ENCODE measurements around the gene NDUFS1.
A peak's percentile ranks its signal among the peaks of the same experiment; 100 is the strongest.
"Not testable (repeated sequence)": the region's sequence is repeated elsewhere in the genome, so short reads cannot be mapped to it uniquely, and the experiment has no call there.

Gene NDUFS1

DNA sequence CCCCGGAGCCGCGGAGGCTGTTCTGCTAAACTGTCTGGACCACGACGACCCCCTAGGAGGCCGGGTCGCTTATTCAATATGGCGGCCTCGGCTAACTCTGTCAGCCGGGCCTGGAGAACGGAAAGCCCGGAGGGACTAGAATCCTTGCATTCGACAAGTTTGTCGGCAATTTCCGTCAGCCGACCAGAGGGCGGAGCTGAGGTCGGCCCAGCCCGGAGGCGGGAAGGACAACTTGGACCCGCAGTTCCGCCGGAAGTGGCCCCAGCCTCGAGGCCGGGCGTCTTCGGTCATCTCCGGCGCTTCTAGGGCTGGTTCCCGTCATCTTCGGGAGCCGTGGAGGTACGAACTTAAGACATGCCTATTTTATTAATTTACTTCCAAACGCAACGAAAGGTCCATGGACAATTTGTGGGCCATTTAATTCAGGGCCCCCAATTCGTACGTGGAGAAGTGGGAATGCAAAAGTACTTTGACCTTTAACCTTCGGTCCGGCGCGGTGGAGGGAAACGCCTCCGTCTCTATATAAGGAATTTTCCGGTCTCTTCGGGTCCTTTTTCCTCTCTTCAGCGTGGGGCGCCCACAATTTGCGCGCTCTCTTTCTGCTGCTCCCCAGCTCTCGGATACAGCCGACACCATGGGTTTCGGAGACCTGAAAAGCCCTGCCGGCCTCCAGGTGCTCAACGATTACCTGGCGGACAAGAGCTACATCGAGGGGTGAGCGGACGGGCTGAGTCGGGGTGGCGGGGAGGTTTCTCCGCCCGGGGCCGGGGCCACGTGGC, at the start of gene NDUFS1, which contains the start of gene EEF1B2:
Gene NDUFS1 (minus strand): TSS at position 99 of the 779 bp plus-strand sequence. CDS start 5,766 bp downstream, outside the sequence.
Gene EEF1B2 (plus strand): TSS at position 550 of the 779 bp plus-strand sequence. CDS start 85 bp downstream, at position 635.
- DNase-seq, result peak; percentile 99

DNA sequence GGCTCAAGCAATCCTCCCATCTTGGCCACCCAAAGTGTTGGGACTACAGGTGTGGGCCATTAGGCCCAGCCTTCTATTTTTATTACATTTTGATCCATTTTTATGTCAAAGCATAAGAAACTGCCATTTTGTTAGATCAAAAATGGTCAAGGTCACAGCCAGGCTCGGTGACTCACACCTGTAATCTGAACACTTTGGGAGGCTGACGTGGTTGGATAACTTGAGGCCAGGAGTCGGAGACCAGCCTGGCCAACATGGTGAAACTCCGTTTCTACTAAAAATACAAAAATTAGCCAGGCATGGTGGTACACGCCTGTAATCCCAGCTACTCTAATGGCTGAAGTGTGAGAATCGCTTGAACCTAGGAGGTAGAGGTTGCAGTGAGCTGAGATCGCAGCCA, 49.7 kb upstream of the NDUFS1 start:
- DNase-seq, result no peak

DNA sequence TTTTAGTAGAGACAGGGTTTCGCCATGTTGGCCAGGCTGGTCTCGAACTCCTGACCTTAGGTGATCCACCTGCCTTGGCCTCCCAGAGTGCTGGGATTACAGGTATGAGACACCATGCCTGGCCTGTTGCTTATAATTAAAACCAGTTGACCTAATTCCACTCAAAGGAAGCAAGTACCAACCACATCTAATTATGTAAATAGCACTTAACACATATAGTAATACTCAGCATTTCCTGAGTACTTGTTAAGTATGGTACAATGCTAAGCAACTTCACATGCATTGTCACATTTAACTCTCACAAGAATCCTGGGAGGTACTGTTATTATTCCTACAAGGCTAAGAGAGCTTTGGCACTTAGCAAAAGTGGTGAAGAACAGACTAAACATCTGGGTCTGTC, 48.1 kb upstream of the NDUFS1 start:
- not testable (repeated sequence) for DNase-seq

DNA sequence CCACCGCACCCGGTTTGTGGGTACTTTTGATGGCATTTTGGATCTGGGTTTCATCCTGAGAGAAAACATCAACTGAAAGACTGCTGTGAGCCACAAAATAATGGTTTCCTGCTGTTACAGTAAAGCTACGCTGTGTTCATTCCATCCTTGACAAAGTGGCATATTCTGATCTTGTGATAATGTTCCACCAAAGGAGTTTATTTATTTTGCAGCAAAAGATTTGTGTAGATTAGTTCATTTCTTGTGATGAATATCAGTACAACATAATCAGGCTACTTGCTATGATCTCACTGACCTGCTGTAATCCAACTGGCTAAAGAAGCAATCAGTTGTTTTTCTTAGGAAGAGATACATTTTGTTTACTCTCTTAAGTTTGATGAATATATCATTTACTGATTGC, 45.5 kb upstream of the NDUFS1 start:
- DNase-seq, result no peak

GRCh38 chr2:206203331-206203730, 44.1 kb upstream of the NDUFS1 start:
- no peak for DNase-seq

- DNase-seq, result no peak
Observed at GRCh38 chr2:206202446-206202845, 43.2 kb upstream of the NDUFS1 start.

- no peak for DNase-seq
Observed at GRCh38 chr2:206201075-206201848, 42.0 kb upstream of the NDUFS1 start.

DNA sequence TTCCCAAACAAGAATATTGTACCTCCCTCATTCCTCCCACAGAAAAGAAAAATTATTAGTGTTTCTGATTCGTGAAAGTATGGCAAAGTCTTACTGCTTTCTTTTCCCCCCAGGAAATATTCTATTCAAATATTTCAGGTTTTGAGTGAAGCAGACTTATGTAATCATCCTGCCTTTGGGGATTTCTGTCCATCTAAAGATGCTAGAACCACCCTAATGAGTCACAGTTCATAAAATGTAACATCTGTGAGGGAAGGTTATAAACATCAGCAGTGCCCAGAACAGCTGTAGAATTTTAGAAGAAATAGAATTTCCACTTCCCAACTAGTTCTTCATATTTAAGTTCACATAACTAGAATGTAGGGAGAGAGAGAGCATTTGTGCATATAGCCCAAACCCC, 39.4 kb upstream of the NDUFS1 start:
- no peak for DNase-seq

DNA sequence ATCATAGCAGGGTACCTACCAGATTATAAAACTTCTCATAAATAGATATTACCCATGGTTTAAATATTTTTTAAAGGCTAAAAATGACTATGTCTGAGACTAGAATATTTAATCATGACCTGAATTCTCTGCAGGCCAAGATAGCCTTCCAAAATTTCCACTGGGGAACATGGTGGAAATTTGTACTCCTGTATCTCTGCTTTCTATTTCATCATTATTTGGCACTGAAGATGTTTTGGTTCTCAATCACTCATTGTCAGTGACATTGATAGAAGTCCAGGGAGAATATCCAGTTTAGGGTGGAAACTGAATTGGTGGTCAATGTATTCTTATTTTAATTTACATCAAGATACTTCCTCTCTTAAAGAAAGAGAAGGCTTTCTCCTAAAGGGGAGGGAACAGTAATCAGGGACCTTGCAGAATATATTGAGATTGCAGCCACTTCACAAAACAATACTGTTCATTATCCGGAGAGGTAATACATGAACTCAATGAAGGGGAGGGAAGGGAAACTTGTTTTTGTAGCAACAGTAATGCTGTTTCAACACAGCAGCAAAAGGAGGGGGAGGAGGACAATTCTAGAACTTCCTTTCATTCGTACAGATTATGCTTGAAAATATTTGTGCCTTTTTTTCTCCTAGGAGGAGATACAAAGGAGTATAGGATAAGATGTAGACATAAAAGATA, 34.6 kb upstream of the NDUFS1 start:
- DNase-seq, result no peak

DNA sequence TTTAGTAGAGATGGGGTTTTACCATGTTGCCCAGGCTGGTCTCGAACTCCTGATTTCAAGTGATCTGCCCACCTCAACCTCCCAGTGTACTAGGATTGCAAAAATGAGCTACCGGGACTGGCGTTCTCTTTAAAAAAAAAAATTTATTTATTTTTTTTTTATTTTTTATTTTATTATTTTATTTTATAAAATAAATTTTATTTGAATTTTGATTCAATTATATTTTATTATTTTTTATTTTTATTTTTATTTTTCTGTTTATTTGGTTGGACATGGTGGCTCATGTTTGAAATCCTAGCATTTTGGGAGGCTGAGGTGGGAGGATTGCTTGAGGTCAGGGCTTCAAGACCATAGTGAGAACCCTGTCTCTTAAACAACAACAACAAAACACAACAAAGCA, 32.9 kb upstream of the NDUFS1 start:
- no peak for DNase-seq

DNA sequence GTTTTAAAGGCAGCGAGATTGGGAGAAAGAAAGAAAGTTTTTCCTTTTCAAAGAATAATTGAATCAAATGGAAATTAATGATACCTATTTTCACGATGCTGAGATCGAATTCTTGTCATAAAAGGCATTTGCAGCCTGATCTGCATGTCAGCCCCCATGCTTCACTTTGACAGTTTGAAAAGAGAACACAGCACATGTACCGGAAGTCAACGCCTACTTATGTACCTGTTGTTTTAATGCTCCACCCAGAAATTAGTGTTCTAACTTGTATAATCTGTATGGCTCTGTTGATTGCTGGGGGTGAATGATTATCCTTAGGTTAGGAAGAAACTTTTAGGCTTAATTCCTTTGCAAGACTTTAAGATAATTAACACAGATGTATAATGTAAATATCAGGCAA, 31.4 kb upstream of the NDUFS1 start:
- no peak for DNase-seq

DNA sequence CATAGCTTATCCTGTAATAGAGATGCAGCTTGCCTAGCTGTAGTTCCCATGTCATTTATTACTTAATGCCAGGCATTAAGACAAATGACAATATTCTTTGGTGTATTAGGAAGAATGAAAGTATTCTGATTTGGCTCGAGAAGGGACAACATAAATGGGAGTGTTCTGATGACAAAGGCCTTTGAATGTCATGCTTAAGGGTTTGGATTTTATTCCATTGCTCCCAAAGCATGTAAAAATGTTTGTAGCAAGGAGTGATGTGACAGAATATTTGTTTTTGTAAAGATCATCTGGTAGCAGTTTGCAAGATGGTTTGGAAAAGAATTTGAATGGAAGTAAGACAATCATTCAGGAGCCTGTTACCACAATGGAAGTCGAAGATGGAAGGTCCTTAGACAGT, 30.9 kb upstream of the NDUFS1 start:
- no peak for DNase-seq

- DNase-seq, result no peak
Observed at GRCh38 chr2:206189691-206190090, 30.4 kb upstream of the NDUFS1 start.

GRCh38 chr2:206181526-206181925, 22.3 kb upstream of the NDUFS1 start:
- DNase-seq, result not testable (repeated sequence)

DNA sequence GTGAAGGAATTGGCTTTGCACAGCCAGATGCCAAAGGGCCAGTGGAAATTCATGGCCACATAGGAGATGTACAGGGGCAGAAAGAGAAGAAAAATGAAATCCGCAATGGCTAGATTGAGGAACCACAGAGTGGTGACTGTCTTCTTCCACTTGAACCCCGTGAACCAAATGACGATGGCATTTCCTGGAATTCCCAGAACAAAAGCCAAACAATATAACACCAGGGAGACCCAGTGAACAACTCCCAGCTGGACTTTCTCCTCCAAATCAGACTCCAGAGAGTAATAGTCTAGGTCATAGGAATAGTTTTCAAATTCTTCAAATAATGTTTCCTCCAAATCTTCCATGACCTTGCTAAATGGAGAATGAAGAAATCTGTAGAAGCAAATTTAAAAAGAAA, 17.7 kb upstream of the NDUFS1 start:
- no peak for DNase-seq

- DNase-seq, result no peak
Observed at GRCh38 chr2:206176121-206176520, 16.9 kb upstream of the NDUFS1 start.

DNA sequence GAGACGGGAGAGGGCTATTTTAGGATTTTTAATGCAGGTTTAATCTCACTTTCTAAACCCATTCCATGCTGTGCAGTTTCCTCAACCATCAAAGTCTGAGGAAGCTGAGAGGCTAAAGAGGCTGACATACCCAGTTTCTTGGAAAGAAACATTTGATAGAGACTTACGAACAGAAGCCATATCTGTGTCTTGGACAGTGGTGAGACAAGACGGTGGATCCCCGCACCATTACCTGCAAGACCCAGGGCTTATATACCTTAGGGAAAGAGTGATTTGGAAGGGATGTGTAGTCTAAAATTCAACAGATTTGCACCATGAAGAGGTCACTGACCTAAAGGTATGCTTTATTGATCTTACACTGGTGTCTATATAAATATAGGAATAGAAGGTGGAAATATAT, 13.9 kb upstream of the NDUFS1 start:
- DNase-seq, result no peak

GRCh38 chr2:206171624-206172397, 12.6 kb upstream of the NDUFS1 start:
- DNase-seq, result not testable (repeated sequence)

- DNase-seq, result not testable (repeated sequence)
Observed at GRCh38 chr2:206168230-206168629, 9.0 kb upstream of the NDUFS1 start.

DNA sequence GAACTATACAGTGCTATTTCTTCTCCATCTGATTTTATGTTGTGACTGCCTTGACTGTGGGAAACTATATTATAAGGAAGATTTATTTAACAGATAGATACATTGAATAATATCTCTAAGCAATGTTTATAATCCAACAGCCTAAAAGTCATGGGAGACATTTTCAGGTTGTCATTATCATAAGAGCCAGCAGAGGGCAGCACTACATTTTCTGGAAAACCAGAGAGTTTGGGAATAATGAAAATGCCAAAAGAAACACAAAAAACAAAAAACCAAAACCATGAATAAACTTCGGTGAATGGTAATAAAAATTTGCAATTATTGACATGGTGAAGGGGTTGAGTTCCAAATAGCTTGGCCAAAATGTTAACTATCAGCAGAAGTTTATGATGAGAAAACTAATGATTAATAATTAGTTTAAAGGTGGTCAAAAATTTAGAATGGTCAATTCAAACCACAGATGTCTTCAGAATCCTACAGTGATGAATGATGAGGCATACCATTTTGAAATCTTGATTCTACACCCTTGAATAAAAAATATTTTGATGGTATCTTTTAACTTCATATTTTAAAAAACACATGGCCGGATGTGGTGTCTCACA, 5.1 kb upstream of the NDUFS1 start:
- peak; percentile 57 for DNase-seq

- peak; percentile 21 for DNase-seq
Observed at GRCh38 chr2:206163251-206163880, 4.1 kb upstream of the NDUFS1 start.

DNA sequence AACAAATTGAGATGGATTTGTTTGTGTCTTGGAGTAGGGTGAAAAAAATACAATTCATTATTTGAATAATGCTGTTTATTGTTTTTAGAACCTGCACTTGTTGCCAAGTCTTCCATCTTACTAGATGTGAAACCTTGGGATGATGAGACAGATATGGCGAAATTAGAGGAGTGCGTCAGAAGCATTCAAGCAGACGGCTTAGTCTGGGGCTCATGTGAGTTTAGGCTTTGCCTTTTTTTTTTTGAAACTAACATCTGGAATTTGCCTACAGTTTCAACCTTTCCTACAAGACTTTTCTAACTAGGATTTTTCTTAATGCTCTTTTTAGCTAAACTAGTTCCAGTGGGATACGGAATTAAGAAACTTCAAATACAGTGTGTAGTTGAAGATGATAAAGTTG, 3.2 kb upstream of the NDUFS1 start:
- DNase-seq, result not testable (repeated sequence)

Measured in hematopoietic multipotent progenitor cell treated with erythropoietin and hydrocortisone succinate and interleukin-3 and kit ligand, for 4 days (in vitro differentiated cells).